ENCODE measurements around the gene GRM4. TPM values are rescaled to one million over a fixed set of nuclear protein-coding genes. Genes with fewer than 3 reads are reported as not detected.

Gene GRM4
- total RNA-seq, 2 donors from 2014 or later, result not detected

Small RNA genes within 50 kb of the gene (microRNA-seq; reads per million reads assigned to microRNA genes)
- 4.8 to 17.7 reads per million in 2 donors for gene MIR1275

Other genes with a start within 250 kb of the GRM4 start
- 100 to 1,000 TPM; 116 to 152 TPM for gene HMGA1, start 90.8 kb upstream of the GRM4 start, total RNA-seq
- 10 to 100 TPM in 1 of 2 donors, 1 to 10 TPM in 1; 8.2 to 11.5 TPM for gene SMIM29, start 102.9 kb upstream of the GRM4 start, total RNA-seq
- 10 to 100 TPM; 19.5 to 21.9 TPM for gene NUDT3, start 246.6 kb upstream of the GRM4 start, total RNA-seq

Measured in left colon (tissue), 2 donors.